T-helper 2 cell treated with Interferon-gamma antibody and Interleukin-4, amounts not matched to agents 5 μg/mL and 100 μg/mL, for 36 hours (primary cell): ENCODE data around the gene SMYD3.
A peak's percentile ranks its signal among the peaks of the same experiment; 100 is the strongest.

Experiments
- DNase-seq: peaks from one replicate; pipeline ENCODE4 v3.0.0; 2021; ENCODE audit warnings: low spot score
- H3K27ac Mint-ChIP-seq: one replicate; pipeline ENCODE4 v1.8.0; 2021; ENCODE audit warnings: mild to moderate bottlenecking, mixed read lengths
- H3K27me3 Mint-ChIP-seq: one replicate; pipeline ENCODE4 v1.8.0; 2021; ENCODE audit warnings: low read depth, mixed read lengths
- H3K36me3 Mint-ChIP-seq: one replicate; pipeline ENCODE4 v1.8.0; 2021; ENCODE audit warnings: low read depth, mixed read lengths
- H3K4me1 Mint-ChIP-seq: one replicate; pipeline ENCODE4 v1.8.0; 2021; ENCODE audit warnings: low read depth, mixed read lengths
- H3K4me3 Mint-ChIP-seq: one replicate; pipeline ENCODE4 v1.8.0; 2022; ENCODE audit warnings: mild to moderate bottlenecking, moderate library complexity, mixed read lengths
- H3K9me3 Mint-ChIP-seq: one replicate; pipeline ENCODE4 v1.8.0; 2021; ENCODE audit warnings: mixed read lengths

SMYD3 gene

DNA sequence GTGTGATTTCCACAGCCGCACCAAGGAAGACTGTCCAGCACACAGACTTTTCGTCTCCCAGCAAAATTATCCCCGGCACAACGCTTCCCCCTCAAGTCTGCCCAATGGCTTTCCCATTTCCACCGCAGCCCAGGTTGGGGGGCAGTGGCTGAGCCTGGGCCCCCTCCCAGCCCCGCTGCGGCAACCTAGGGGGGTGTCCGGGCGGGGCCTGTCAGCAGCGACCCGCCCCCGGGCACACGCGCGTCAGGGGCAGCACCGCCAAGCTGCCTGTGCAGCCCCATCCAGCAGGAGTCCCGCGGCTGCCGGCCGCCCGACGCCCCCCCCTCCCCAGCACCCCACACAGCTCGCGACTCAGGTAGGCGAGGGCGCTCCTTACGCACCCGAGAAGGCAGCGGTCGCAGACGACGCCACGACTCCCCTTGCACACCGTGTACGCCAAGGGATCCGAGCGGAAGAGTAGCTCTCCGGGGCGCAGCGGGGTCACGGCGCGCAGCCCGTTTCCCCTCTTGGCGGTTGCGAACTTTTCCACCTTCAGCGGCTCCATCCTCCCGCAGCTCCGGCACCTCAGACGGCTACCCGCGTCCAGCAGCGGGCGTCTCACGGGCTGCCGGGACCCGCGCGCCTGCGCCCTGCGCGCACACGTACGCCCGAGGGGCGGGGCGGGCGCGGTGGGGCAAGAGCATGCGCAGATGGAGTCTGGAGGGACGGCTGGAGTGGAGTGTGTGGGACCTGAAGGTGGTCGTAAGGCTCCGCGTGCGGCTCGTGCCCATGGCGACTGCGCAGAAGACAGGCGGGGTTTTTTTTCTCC lies at the start of gene SMYD3:
TSS of gene SMYD3 (minus strand) at position 606 of the 808 bp plus-strand sequence.
- peak; percentile 72 for DNase-seq
- Mint-ChIP-seq H3K9me3 (no peaks in the 10 kb centered on the region), H3K4me3 (peak within 1 kb of the TSS; percentile 84), H3K27me3 (no peaks in the 10 kb centered on the region), H3K4me1 (peaks cover 19% of the 10 kb centered on the region), H3K36me3 (no peaks in the 10 kb centered on the region), H3K27ac (peak within 1 kb of the TSS; percentile 87)

DNA sequence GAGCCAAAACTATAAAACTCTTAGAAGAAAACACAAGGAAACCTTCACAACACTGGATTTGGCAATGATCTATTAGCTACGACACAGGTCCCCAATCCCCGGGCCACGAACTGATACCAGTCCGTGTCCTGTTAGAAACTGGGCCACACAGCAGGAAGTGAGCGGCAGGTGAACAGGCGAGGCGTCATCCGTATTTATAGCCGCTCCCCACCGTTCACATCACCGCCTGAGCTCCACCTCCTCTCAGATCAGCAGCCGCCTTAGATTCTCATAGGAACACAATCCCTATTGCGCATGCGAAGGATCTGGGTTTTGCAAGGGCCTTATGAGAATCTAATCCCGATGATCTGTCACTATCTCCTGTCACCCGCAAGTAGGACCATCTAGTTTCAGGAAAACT lies 47.1 kb upstream of the SMYD3 start:
- H3K9me3 Mint-ChIP-seq: no peaks in the 10 kb centered on the region
- H3K36me3 Mint-ChIP-seq: peaks cover 37% of the 10 kb centered on the region
- DNase-seq: no peak
- H3K4me1 Mint-ChIP-seq: no peaks in the 10 kb centered on the region
- H3K4me3 Mint-ChIP-seq: no peak overlapping the region
- no peak overlapping the region for H3K27ac Mint-ChIP-seq
- H3K27me3 Mint-ChIP-seq: no peaks in the 10 kb centered on the region

- Mint-ChIP-seq H3K27me3 (no peaks in the 10 kb centered on the region), H3K4me3 (no peak overlapping the region), H3K9me3 (no peaks in the 10 kb centered on the region), H3K27ac (no peak overlapping the region), H3K36me3 (peaks cover 34% of the 10 kb centered on the region), H3K4me1 (no peaks in the 10 kb centered on the region)
- DNase-seq: no peak
Observed at GRCh38 chr1:246552110-246552509, 45.0 kb upstream of the SMYD3 start.

DNA sequence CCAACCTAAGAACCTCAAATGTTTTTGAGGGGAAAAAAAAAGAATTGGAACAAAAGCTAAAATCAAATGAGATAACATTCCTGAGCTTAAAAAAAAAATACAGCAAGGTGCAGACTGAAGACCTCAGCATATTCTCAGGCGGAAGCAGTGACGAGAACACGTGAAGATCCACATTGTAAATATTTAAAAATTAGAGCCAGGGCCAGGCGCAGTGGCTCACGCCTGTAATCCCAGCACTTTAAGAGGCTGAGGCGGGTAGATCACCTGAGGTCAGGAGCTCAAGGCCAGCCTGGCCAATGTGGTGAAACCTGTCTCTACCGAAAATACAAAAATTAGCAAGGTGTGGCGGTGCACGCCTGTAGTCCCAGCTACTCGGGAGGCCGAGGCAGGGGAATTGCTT lies 43.3 kb upstream of the SMYD3 start:
- Mint-ChIP-seq H3K36me3 (peaks cover 31% of the 10 kb centered on the region), H3K4me3 (no peak overlapping the region), H3K27ac (peak overlapping the region; percentile 7), H3K4me1 (no peaks in the 10 kb centered on the region), H3K9me3 (no peaks in the 10 kb centered on the region), H3K27me3 (no peaks in the 10 kb centered on the region)
- DNase-seq: no peak

DNA sequence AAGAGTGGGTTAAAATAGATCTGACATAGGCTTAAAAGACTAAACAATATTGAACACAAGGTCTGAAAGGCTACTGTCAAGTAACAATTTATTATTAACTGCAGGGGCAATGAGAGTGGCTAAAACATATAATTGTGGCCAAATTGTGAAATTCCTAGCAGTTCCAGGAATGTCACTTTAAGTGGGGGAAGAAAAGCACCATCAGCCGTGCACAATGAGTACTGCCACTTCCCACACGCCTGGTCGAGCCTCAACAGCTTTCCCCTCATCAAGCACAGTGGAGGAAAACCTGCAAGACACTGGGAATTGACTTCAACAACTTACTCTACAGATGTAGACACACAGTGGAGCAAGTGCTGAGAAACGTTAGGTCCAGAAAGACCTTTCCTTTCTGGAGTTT lies 42.6 kb upstream of the SMYD3 start:
- DNase-seq: no peak
- Mint-ChIP-seq H3K9me3 (no peaks in the 10 kb centered on the region), H3K27me3 (no peaks in the 10 kb centered on the region), H3K4me1 (no peaks in the 10 kb centered on the region), H3K36me3 (peaks cover 27% of the 10 kb centered on the region), H3K27ac (no peak overlapping the region), H3K4me3 (no peak overlapping the region)

DNA sequence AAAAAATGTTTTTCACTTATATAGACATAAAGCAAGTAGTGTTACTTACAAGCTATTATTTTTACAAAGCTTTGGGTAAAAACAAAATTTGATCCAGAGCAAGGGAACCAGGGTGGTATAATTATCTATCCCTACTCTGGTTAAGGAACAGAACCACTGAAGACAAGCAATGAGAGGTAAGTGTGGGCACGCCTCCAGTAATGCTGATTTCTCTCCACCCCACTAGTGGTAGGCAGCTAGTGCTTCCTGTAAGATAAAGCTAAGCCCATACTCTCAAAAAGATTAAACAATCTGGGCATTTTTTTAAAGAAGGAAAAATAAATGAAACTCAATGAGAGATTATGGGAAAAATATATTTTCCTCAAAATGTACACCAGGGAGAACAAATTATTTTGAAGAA lies 36.9 kb upstream of the SMYD3 start:
- DNase-seq: no peak
- H3K4me1 Mint-ChIP-seq: no peaks in the 10 kb centered on the region
- H3K36me3 Mint-ChIP-seq: peaks cover 21% of the 10 kb centered on the region
- no peak overlapping the region for H3K4me3 Mint-ChIP-seq
- no peak overlapping the region for H3K27ac Mint-ChIP-seq
- no peaks in the 10 kb centered on the region for H3K9me3 Mint-ChIP-seq
- H3K27me3 Mint-ChIP-seq: no peaks in the 10 kb centered on the region

GRCh38 chr1:246540738-246541491 lies 33.8 kb upstream of the SMYD3 start:
- Mint-ChIP-seq H3K4me1 (no peaks in the 10 kb centered on the region), H3K9me3 (no peaks in the 10 kb centered on the region), H3K27me3 (no peaks in the 10 kb centered on the region), H3K27ac (no peak overlapping the region), H3K36me3 (peaks cover 16% of the 10 kb centered on the region), H3K4me3 (no peak overlapping the region)
- no peak for DNase-seq

- Mint-ChIP-seq H3K27ac (no peak overlapping the region), H3K36me3 (peaks cover 4% of the 10 kb centered on the region), H3K9me3 (no peaks in the 10 kb centered on the region), H3K4me1 (no peaks in the 10 kb centered on the region), H3K27me3 (no peaks in the 10 kb centered on the region), H3K4me3 (no peak overlapping the region)
- DNase-seq: no peak
Observed at GRCh38 chr1:246537887-246538286, 30.8 kb upstream of the SMYD3 start.

DNA sequence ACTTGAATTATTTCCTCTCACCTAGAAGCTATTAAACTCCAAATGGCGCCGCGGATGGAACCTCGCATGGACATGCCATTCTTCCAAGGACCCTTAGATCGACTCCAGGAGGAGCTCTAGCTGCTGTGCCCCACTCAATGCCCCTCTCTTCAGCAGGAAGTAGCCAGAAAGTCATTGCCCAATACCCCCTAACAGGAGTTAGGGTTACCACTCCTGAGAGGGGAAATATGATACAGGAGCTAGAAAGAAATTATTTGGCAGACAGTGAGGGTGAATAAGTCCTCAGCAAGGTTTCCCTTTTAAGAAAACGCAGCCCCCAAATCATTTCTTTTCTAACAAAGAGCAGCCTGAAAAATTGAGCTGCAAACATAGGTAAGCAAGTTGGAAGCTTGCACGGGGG lies 30.4 kb upstream of the SMYD3 start:
- no peak for DNase-seq
- Mint-ChIP-seq H3K27ac (no peak overlapping the region), H3K27me3 (no peaks in the 10 kb centered on the region), H3K4me1 (no peaks in the 10 kb centered on the region), H3K36me3 (peaks cover 4% of the 10 kb centered on the region), H3K4me3 (no peak overlapping the region), H3K9me3 (no peaks in the 10 kb centered on the region)

DNA sequence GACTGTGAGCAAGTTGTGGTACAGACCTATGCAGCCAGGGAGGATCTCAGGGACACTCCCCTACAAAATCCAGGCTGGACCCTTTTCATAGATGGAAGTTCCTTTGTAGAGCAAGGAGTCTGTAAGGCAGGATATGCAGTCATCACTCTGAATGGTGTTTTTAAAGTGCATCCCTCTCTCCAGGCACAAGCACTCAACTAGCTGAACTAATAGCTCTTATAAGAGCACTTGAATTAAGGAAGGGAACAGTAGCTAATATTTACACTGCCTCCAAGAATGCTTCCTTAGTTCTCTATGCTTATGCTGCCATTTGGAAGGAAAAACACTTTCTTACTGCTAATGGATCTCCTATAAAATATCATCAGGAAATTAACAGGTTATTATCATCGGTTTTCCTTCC lies 27.0 kb upstream of the SMYD3 start:
- H3K36me3 Mint-ChIP-seq: no peaks in the 10 kb centered on the region
- H3K27me3 Mint-ChIP-seq: no peaks in the 10 kb centered on the region
- H3K4me3 Mint-ChIP-seq: no peak overlapping the region
- DNase-seq: no peak
- no peak overlapping the region for H3K27ac Mint-ChIP-seq
- peaks cover 13% of the 10 kb centered on the region for H3K9me3 Mint-ChIP-seq
- H3K4me1 Mint-ChIP-seq: no peaks in the 10 kb centered on the region

DNA sequence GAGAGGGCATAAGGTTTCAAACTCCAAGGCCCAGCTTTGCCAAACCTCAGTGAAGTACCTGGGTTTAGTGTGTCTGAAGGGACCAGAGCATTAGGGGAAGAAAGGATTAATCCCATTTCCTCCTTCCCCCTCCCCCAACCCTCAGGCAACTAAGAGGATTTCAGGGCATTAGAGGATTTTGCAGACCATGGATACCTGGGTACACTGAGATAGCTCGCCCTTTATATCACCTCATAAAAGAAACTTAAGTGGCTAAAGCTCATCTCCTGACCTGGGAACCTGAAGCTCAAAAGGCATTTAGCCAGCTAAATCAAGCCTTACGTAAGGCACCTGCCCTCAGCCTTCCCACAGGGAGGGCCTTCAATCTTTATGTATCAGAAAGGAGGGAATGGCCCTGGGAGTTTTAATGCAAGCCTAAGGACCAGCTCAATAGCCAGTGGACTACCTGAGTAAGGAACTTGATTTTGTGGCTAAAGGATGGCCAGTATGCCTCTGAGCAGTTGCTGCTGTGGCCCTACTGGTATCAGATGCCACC lies 26.4 kb upstream of the SMYD3 start:
- H3K9me3 Mint-ChIP-seq: peaks cover 14% of the 10 kb centered on the region
- DNase-seq: no peak
- no peaks in the 10 kb centered on the region for H3K4me1 Mint-ChIP-seq
- no peak overlapping the region for H3K27ac Mint-ChIP-seq
- H3K27me3 Mint-ChIP-seq: no peaks in the 10 kb centered on the region
- H3K36me3 Mint-ChIP-seq: no peaks in the 10 kb centered on the region
- H3K4me3 Mint-ChIP-seq: no peak overlapping the region

DNA sequence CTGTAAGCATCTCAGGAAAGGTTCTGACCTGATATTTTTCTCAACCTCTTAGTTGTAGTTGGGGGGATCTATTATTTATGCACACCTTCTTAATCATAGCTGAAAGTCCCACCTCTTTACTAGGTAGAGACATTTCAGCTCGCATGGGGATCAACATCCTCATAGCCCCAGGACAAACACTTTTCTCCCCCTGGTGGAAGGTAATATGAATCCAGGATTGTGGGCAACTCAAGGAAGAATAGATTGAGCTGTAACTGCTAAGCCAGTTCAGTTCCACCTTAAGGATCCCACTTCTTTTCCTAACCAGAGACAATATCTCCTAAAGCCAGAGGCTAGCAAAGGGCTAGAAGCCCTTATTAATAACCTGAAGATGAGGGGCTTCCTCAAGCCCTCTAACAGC lies 25.4 kb upstream of the SMYD3 start:
- DNase-seq: no peak
- peaks cover 2% of the 10 kb centered on the region for H3K27me3 Mint-ChIP-seq
- H3K4me3 Mint-ChIP-seq: no peak overlapping the region
- H3K4me1 Mint-ChIP-seq: peaks cover under 1% of the 10 kb centered on the region
- no peaks in the 10 kb centered on the region for H3K36me3 Mint-ChIP-seq
- H3K9me3 Mint-ChIP-seq: peaks cover 14% of the 10 kb centered on the region
- H3K27ac Mint-ChIP-seq: no peak overlapping the region

GRCh38 chr1:246530482-246530881 lies 23.4 kb upstream of the SMYD3 start:
- no peak overlapping the region for H3K4me3 Mint-ChIP-seq
- peaks cover 14% of the 10 kb centered on the region for H3K9me3 Mint-ChIP-seq
- no peak for DNase-seq
- H3K4me1 Mint-ChIP-seq: peaks cover 6% of the 10 kb centered on the region
- no peak overlapping the region for H3K27ac Mint-ChIP-seq
- H3K27me3 Mint-ChIP-seq: peaks cover 2% of the 10 kb centered on the region
- no peaks in the 10 kb centered on the region for H3K36me3 Mint-ChIP-seq

DNA sequence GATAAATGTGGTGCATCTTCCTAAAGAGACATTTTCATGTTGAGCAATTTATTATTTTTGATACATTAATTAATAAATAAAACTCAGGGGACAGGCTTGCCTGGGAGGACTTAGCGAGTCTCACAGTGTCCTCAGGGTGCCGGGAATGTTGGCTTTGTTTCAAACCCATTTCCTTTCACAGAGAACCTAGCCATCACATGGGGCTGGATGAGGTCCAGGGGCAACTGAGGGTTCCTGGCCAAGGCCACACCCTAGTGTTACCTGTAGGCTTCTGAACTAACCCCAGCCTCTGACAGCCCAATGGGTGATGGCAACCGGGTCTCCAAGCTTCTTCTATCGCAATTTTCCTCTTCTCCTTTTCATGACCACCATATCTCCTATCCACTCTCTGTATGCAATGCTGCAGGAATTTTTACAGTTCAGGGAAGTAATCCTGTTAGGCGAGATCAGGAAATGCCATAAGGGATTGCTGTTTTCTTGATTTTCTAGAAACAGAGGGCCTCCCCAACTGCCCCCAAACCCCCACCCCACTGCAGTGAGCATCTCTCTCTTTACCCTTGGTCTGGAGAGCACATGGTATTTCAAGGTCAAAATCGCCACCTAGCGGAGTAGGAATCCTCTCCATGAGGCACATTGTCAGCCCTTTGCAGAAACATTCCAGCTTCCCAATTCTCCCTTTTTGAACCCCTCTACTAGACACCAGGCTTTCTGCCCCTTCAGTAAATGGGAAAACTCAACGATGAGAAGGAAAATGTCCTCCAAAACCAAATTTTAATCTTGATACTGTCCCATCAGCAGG lies 22.1 kb upstream of the SMYD3 start:
- Mint-ChIP-seq H3K9me3 (peaks cover 14% of the 10 kb centered on the region), H3K4me3 (no peak overlapping the region), H3K27me3 (peaks cover 2% of the 10 kb centered on the region), H3K36me3 (no peaks in the 10 kb centered on the region), H3K27ac (no peak overlapping the region), H3K4me1 (peaks cover 6% of the 10 kb centered on the region)
- DNase-seq: no peak
